Measurements from ENCODE around the gene GCNT4. TPM values are rescaled to one million over a fixed set of nuclear protein-coding genes. Genes with fewer than 3 reads are reported as not detected.

GCNT4 gene
- total and polyA plus RNA-seq, 2 donors (not counting 3 experiments of a cell fraction or from before 2014, with no cell fraction given) = not detected

GRCh38 chr5:75072061-75072460 is 19.7 kb upstream of the GCNT4 start:
- FAIRE-seq (no peak), DNase-seq (ENCODE audit: low read depth, low spot score) (no peak)
- H3K9me3 ChIP-seq (replicated peaks; ENCODE audit: control insufficient read depth, insufficient read depth, low read length) = no peaks in the 10 kb centered on the region
- peaks cover 0 to 2% of the 10 kb centered on the region in 2 experiments for H3K27me3 ChIP-seq (ENCODE audit: control insufficient read depth in 2 of 2, insufficient read depth in 2 of 2, low read length in 2 of 2)
- TF ChIP-seq, protein P1, sequence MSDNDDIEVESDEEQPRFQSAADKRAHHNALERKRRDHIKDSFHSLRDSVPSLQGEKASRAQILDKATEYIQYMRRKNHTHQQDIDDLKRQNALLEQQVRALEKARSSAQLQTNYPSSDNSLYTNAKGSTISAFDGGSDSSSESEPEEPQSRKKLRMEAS (IDR thresholded peaks at IDR 0.05; ENCODE audit: insufficient read depth, insufficient read length) = no peak
- TF ChIP-seq MYC (IDR thresholded peaks at IDR 0.05; ENCODE audit: low read depth, low read length) (no peak), JUN (IDR thresholded peaks at IDR 0.05; ENCODE audit: borderline replicate concordance, insufficient read depth, insufficient read length, low read depth) (no peak), FOS (IDR thresholded peaks at IDR 0.05; ENCODE audit: borderline replicate concordance, insufficient read depth, low read length) (no peak), POLR2A (IDR thresholded peaks at IDR 0.05; ENCODE audit: low read depth, low read length) (no peak), POLR2AphosphoS5 (IDR thresholded peaks at IDR 0.05; ENCODE audit: insufficient read depth, low read depth, low read length) (no peak), EZH2 (IDR thresholded peaks at IDR 0.05; ENCODE audit: borderline replicate concordance, low read depth, low read length, severe bottlenecking) (no peak), GATA2 (IDR thresholded peaks at IDR 0.05; ENCODE audit: insufficient read depth, insufficient read length, low read depth, low read length) (no peak)
- TF ChIP-seq, protein P2, sequence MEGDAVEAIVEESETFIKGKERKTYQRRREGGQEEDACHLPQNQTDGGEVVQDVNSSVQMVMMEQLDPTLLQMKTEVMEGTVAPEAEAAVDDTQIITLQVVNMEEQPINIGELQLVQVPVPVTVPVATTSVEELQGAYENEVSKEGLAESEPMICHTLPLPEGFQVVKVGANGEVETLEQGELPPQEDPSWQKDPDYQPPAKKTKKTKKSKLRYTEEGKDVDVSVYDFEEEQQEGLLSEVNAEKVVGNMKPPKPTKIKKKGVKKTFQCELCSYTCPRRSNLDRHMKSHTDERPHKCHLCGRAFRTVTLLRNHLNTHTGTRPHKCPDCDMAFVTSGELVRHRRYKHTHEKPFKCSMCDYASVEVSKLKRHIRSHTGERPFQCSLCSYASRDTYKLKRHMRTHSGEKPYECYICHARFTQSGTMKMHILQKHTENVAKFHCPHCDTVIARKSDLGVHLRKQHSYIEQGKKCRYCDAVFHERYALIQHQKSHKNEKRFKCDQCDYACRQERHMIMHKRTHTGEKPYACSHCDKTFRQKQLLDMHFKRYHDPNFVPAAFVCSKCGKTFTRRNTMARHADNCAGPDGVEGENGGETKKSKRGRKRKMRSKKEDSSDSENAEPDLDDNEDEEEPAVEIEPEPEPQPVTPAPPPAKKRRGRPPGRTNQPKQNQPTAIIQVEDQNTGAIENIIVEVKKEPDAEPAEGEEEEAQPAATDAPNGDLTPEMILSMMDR (IDR thresholded peaks at IDR 0.05; ENCODE audit: extremely low read depth in 1 of 2, insufficient read depth in 1 of 2, low read depth in 1 of 2, low read length in 2 of 2) = no peak
- H3K36me3 ChIP-seq (ENCODE audit: control insufficient read depth in 2 of 2, extremely low read depth in 1 of 2, insufficient read depth in 2 of 2, low read length in 2 of 2) = no peaks in the 10 kb centered on the region
- BruUV-seq (replicated peaks) = no TSS peak
- no peaks in the 10 kb centered on the region for H4K20me1 ChIP-seq (replicated peaks; ENCODE audit: control insufficient read depth, extremely low read depth, insufficient read depth, low read length)
- no peaks in the 10 kb centered on the region for H3K79me2 ChIP-seq (ENCODE audit: control insufficient read depth, insufficient read depth, low read length)
- H3K9me1 ChIP-seq (replicated peaks; ENCODE audit: control insufficient read depth, extremely low read depth, insufficient read depth, low read length) = no peaks in the 10 kb centered on the region
- intact Hi-C loops (cut with micrococcal nuclease) (no loop called here), dilution Hi-C loops (cut with MboI; ENCODE audit: extremely low pct_ligation_motif_present, low sequenced_read_pairs) (no loop called here)
- H3K27ac ChIP-seq (ENCODE audit: insufficient read depth, low read depth, low read length) = no peak overlapping the region
- no peak overlapping the region for H3K4me2 ChIP-seq (ENCODE audit: insufficient read depth, low read length)
- no peak overlapping the region for H2AFZ ChIP-seq (ENCODE audit: low read depth, low read length)
- ChIA-PET POLR2A (no interaction called here), CTCF (interaction anchor here (1.2 to 1.6 kb wide), 4 partner anchors 9 to 1103 kb away, joined by 3 read pairs; no protein-coding TSS in a partner anchor)
- H3K4me3 ChIP-seq (replicated peaks in 1 of 3; ENCODE audit: insufficient read depth in 1 of 3, low read depth in 1 of 3, low read length in 3 of 3) = no peak overlapping the region
- H3K9ac ChIP-seq (replicated peaks; ENCODE audit: extremely low read depth, insufficient read depth, low read length) = no peak overlapping the region
- no peaks in the 10 kb centered on the region for H3K4me1 ChIP-seq (ENCODE audit: control insufficient read depth, extremely low read depth, insufficient read depth, low read length)
